T47D (cell line): ENCODE data around the gene NAE1.

Experiments
- DNase-seq, 2 experiments: peaks; one replicate each; pipeline versions ENCODE4 v3.0.0 to v3.0.0-alpha.2; 2011 to 2012; ENCODE audit warnings: low read depth in 1 of 2, low spot score in 1 of 2
- JUND ChIP-seq: IDR thresholded peaks from 2 replicates; pipeline ENCODE4 v1.6.1; 2012; ENCODE audit warnings: low read depth
- in situ Hi-C: cut with HindIII; loops from 2 replicates; pipeline ENCODE4 v1.10.0; 2016; ENCODE audit warnings: low sequenced_read_pairs, low pct_unique_long_range_greater_than_20kb

Gene NAE1

DNA sequence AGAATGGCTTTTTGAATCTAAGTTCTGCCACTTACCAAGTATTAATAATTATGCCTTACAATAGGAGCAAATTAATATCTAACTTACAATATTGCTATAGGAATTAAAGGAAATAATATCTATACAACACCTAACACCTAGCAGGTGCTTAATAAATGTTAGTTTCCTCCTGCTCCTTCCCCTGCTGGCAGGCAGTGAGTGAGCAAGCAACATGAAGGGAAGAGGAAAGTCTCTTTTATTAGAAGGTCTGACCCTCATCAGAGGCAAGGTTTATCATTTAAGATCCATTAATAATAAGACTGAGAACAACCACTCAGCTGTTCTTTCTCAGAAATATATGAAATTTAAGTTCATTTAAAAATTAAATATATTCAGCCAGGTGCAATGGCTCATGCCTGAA is 72.7 kb downstream of the NAE1 start:
- in situ Hi-C loops: no loop called here
- no peak for DNase-seq
- TF ChIP-seq JUND: no peak

DNA sequence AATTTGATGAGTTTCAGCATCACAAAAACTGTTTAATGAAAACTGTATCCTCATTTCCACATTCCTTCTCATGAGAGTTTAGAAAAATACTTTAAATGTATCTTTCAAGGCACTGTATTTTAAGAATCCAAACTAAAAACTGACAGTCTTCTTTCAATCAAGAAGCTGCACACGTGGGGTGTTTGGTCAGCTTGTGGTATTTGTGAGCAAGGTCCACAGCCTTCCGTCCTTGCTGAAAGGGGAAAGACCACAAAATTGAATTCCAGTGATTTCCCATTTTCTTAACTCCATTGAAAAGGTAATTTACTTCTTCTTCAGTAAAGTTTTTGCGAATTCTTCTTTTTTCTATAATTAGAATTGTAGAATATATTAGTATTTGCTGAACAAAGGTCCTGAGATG is 76.0 kb downstream of the NAE1 start:
- DNase-seq: no peak
- in situ Hi-C loops: no loop called here
- TF ChIP-seq JUND: no peak

DNA sequence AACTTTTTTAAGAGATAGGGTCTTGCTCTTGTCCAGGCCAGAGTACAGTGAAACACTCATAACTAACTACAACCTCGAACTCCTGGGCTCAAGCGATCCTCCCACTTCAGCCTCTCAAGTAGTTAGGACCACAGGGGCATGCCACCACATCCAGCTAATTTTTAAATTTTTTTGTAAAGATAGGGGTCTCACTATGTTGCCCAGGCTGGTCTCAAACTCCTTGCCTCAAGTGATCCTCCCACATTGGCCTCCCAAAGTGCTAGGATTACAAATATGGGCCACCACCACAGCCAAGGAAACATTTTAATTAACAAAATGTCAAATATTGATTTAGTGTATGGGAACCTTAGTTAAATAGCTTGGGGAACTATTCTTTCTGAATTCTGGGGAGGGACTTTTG is 76.6 kb downstream of the NAE1 start:
- TF ChIP-seq JUND: no peak
- in situ Hi-C loops: no loop called here
- DNase-seq: no peak

DNA sequence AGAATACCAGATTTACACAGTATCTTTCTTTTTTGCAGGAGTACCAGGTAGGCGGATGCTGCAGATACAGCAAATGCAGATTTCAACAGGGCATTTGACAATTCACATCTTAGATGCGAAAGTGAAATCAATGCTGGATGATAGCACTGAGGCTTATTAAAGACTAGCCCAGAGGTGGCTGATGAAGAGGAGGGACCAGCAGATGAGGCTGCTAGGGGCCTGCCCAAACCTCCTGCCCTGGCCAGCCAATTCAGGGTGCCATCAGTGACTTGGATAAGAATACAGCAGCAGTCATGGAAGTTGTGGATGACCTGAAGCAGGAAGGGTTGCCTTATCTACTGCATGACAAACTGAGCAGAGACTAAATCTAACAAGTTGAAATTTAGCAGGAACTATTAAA is 77.8 kb downstream of the NAE1 start:
- in situ Hi-C loops: no loop called here
- TF ChIP-seq JUND: no peak
- DNase-seq: no peak
